Activated gamma-delta T cell treated with Interleukin-2 at 50 U/mL for 16 hours (primary cell): ENCODE results near the gene PCBD2.

Experiments
- DNase-seq: peaks from one replicate; pipeline ENCODE4 v3.0.0-alpha.2; 2020

The PCBD2 gene

GRCh38 chr5:135008981-135009735, 104.2 kb downstream of the PCBD2 start:
- no peak for DNase-seq

DNA sequence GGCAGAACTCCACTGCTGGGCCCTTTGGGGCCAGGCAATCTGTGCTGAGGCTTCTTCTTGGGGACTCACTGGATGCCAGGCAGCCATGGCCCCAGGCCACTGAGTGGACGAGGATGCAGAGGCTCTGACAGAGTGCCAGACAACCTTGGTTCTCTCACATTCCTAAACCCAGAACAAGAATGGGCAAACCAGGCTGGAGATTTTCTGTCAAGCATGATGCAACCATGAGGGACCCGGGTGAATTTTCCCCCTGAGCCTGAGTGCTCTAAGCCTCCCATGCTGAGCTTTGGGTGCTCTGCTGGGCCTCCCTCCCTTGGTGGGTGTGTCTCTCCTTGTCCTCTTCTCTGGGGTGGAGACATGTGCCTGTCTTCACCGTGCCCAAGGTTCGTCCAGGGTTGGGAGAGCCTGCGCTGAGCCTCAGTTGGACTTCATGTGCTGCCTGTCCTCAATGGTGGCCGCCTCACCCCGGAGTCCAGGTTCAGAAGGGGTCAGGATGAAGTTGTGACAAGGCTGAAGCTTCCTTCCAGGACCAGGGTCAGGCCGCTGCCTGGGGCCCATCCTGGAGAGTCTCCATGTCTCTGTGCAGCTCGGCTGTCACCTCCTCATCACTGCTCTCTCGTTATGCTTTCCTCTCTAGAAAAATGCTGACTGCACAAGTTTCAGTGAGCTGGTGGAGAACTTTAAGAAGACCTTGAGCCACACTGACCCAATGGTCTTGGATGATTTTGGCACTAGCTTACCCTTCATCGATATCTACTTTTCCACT, 105.0 kb downstream of the PCBD2 start:
- DNase-seq, result no peak

DNA sequence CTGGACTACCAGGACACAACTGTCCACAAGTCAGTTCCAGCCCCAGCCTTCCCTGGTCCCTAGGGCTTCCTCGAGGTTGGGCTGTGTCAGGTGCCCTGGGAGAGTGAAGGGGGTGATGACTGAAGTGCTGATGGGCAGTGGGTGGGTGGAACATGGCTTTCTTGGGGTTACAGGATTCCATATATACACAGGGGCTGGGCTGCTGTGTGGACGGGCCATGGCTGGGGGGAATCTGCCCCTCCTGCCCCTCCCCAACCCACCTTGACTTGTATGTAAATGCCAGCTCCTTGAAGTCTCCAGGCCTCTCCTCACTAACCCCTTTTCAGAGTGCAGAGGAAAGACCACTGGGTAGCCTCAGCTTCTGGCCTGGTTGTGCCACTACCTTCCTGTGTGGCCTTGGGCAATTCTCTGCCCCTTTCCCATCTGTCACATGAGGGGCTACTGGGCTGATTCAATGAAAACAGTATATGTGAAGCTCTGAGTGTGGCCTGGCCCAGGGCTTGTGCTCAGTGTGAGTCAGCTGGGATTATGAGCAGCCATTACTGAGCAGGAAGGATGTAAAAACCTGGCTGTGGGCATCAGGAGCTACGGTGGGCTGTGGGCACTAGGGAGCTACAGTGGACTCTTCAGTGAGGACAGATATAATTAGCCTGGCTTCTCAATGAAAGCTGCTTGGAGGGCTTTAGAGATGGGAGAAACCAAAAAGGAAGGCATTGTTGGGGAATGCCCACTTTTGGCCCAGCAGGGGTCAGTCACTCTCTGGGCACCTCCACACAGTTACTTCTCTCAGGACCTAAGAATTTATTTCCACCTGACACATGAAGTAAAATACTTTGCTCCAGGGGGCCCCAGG, 105.8 kb downstream of the PCBD2 start:
- no peak for DNase-seq

DNA sequence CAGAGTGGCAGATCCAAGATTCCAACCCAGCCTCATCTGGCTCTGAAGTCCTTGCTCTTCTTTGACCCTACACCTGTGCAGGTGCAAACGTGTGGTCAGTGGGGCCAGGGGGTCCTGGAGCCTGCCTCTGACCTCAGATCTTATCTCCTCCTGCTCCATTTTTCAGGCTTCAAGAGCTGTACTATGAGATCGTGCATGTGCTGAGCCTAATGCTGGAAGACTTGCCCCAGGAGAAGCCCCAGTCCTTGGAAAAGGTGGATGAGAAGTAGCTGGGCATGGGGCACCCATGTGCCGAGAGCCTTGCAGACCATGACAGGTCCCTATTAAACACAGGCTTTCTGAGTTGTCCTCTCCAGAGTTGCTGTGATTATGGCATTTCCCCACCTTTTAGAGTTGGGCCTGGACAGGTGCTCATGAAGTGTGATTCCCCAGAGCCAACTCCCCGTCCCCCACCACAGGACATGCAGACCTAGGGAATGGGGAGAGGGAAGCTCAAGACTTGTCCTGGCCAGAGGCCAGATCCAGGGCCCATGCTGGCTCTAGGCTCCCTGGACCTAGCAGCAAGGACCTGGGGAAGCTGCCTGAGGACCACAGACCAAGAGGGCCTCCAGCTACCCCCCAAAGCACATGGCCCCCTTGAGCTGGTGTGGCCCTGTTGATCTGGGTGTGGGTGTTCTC, 106.6 kb downstream of the PCBD2 start:
- no peak for DNase-seq

DNA sequence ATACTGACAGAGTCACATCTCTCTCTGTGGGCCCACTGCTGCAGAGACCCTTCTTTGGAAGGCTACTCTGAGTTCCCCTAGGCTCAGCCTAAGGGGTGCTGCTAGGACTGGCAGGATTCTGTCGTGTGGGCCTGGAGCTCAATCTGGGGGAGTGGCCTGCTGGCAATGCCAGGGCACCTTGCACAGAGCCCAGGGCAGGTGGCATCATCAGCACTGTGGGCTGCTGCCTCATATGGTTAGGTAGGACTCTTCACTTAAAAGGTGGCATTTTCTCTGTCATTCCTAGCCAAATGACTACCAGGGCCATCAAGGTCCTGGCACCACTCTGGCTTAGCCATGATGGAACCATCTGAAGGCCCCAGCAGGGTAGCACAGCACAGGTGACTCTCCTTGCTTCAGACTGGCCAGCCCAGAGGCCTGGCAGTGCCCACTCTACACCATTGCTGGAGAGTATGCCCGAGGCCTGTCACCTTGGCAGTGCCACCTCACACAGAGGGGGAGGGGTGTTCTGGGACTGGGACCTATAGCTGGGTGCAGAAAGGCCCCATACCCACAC, 107.2 kb downstream of the PCBD2 start:
- no peak for DNase-seq
